Measurements from ENCODE around the gene GJC2.

GRCh38 chr1:228123505-228123904 is 26.2 kb upstream of the GJC2 start:
- TF ChIP-seq CTCF (conservative IDR thresholded peaks at IDR 0.05; ENCODE audit: low read depth, low read length), result no peak
- no peak for TF ChIP-seq EZH2 (IDR thresholded peaks at IDR 0.05; ENCODE audit: low read length, unreplicated experiment)
